Kidney epithelial cell (primary cell): ENCODE results near the gene PLCB1. TPM values are rescaled to one million over a fixed set of nuclear protein-coding genes. Genes with fewer than 3 reads are reported as not detected.

Experiments
- DNase-seq: peaks from one replicate; pipeline ENCODE4 v3.0.0-alpha.2; 2010; ENCODE audit warnings: low read depth
- H3K27me3 ChIP-seq: 2 replicates; pipeline ENCODE4 v1.6.0; 2011; ENCODE audit warnings: low read length; ENCODE audit not compliant: control insufficient read depth, insufficient read depth
- H3K36me3 ChIP-seq: 2 replicates; pipeline ENCODE4 v1.5.1; 2011; ENCODE audit warnings: low read length; ENCODE audit not compliant: control insufficient read depth, insufficient read depth
- H3K4me3 ChIP-seq: 2 replicates; pipeline ENCODE4 v1.5.1; 2011; ENCODE audit warnings: low read depth, mild to moderate bottlenecking, control low read depth, low read length
- CTCF ChIP-seq: IDR thresholded peaks from 2 replicates; pipeline ENCODE4 v1.5.1; 2011; ENCODE audit warnings: mild to moderate bottlenecking, moderate library complexity, low read length, control low read depth, inconsistent platforms; ENCODE audit not compliant: insufficient read depth, poor library complexity, severe bottlenecking
- total RNA-seq: library from RNA; depleted of rRNA; stranded (reverse); fragments of >200 nt; gene quantifications from 2 replicates; pipeline ENCODE4 v1.2.3, GENCODE V29; 2015

PLCB1 gene
- total RNA-seq, 1 donor from 2014 or later: 5.1 TPM

GRCh38 chr20:8689337-8689736 lies 557.3 kb downstream of the PLCB1 start:
- no peak for TF ChIP-seq CTCF
- H3K36me3 ChIP-seq: no peaks in the 10 kb centered on the region
- no peak for DNase-seq
- H3K4me3 ChIP-seq: no peak overlapping the region
- H3K27me3 ChIP-seq: no peaks in the 10 kb centered on the region

GRCh38 chr20:8690074-8690473 lies 558.0 kb downstream of the PLCB1 start:
- no peak for TF ChIP-seq CTCF
- Histone ChIP-seq H3K27me3 (no peaks in the 10 kb centered on the region), H3K4me3 (no peak overlapping the region), H3K36me3 (no peaks in the 10 kb centered on the region)
- DNase-seq: no peak

- DNase-seq: peak; percentile 34
- H3K27me3 ChIP-seq: no peaks in the 10 kb centered on the region
- no peaks in the 10 kb centered on the region for H3K36me3 ChIP-seq
- no peak for TF ChIP-seq CTCF
- no peak overlapping the region for H3K4me3 ChIP-seq
Observed at GRCh38 chr20:8693709-8694108, 561.6 kb downstream of the PLCB1 start.

GRCh38 chr20:8700756-8701155 lies 568.7 kb downstream of the PLCB1 start:
- Histone ChIP-seq H3K4me3 (no peak overlapping the region), H3K36me3 (no peaks in the 10 kb centered on the region), H3K27me3 (no peaks in the 10 kb centered on the region)
- no peak for DNase-seq
- TF ChIP-seq CTCF: no peak

- H3K4me3 ChIP-seq: no peak overlapping the region
- TF ChIP-seq CTCF: no peak
- H3K27me3 ChIP-seq: no peaks in the 10 kb centered on the region
- no peaks in the 10 kb centered on the region for H3K36me3 ChIP-seq
- DNase-seq: no peak
Observed at GRCh38 chr20:8706961-8707700, 575.1 kb downstream of the PLCB1 start.

- no peak overlapping the region for H3K4me3 ChIP-seq
- TF ChIP-seq CTCF: no peak
- H3K36me3 ChIP-seq: no peaks in the 10 kb centered on the region
- no peaks in the 10 kb centered on the region for H3K27me3 ChIP-seq
- no peak for DNase-seq
Observed at GRCh38 chr20:8709627-8710026, 577.6 kb downstream of the PLCB1 start.
